Small intestine (tissue), 7 donors: ENCODE data around the gene BCOR. TPM values are rescaled to one million over a fixed set of nuclear protein-coding genes. Genes with fewer than 3 reads are reported as not detected.

ENCODE experiments used
- DNase-seq, 2 donors: peaks; one replicate each; pipeline versions ENCODE4 v3.0.0 to v3.0.0-alpha.2; 2013
- FAIRE-seq: peaks from 2 replicates; lab custom pipeline; 2012; peaks lifted over from hg19 to GRCh38; lab: Jason Lieb, UNC
- H3K27ac ChIP-seq, 3 donors: one replicate each; pipeline ENCODE4 v1.5.1; 2013; ENCODE audit warnings: low read length in 2 of 3, mild to moderate bottlenecking in 2 of 3, control low read depth in 1 of 3, inconsistent platforms in 1 of 3, low read depth in 1 of 3, moderate library complexity in 1 of 3
- H3K27me3 ChIP-seq, 3 donors: one replicate each; pipeline ENCODE4 v1.6.1; 2013; ENCODE audit warnings: low read length in 3 of 3, inconsistent platforms in 1 of 3; ENCODE audit not compliant: control insufficient read depth in 3 of 3, insufficient read depth in 3 of 3
- H3K36me3 ChIP-seq, 3 donors: one replicate each; pipeline ENCODE4 v1.6.1; 2013; ENCODE audit warnings: low read length in 3 of 3, inconsistent platforms in 1 of 3, low read depth in 1 of 3, mild to moderate bottlenecking in 1 of 3, moderate library complexity in 1 of 3; ENCODE audit not compliant: control insufficient read depth in 3 of 3, insufficient read depth in 2 of 3
- H3K4me1 ChIP-seq, 3 donors: one replicate each; pipeline ENCODE4 v1.6.1; 2013; ENCODE audit warnings: low read length in 2 of 3, inconsistent platforms in 1 of 3, low read depth in 1 of 3, mild to moderate bottlenecking in 1 of 3, moderate library complexity in 1 of 3; ENCODE audit not compliant: control insufficient read depth in 3 of 3, insufficient read depth in 2 of 3
- H3K4me3 ChIP-seq, 3 donors: one replicate each; pipeline ENCODE4 v1.5.1; 2013; ENCODE audit warnings: low read length in 3 of 3, control low read depth in 1 of 3, inconsistent platforms in 1 of 3, low read depth in 1 of 3, mild to moderate bottlenecking in 1 of 3, moderate library complexity in 1 of 3
- H3K9me3 ChIP-seq, 2 donors: one replicate each; pipeline ENCODE4 v1.6.1; 2013; ENCODE audit warnings: low read depth in 1 of 2, low read length in 1 of 2; ENCODE audit not compliant: control insufficient read depth in 2 of 2, insufficient read depth in 1 of 2
- WGBS, 3 donors: extraction: QIAGEN DNeasy Blood & Tissue Kit; methylation state at CpG; one replicate each; pipeline ENCODE4 v1.1.7; 2013; 5-methylcytosine and 5-hydroxymethylcytosine counted together
- polyA plus RNA-seq, 4 donors: library from polyadenylated mRNA; stranded (reverse) in 3 of 4; unstranded in 1 of 4; fragments of 200-250 nt in 3 of 4; fragments of 120-200 nt in 1 of 4; gene quantifications; one replicate each; pipeline versions ENCODE4 v1.2.1 to v1.2.3, GENCODE V29; 2013
- donor health status: healthy with polysubstance abuse.
- donor health status: control.
- donor health status: control.
- donor health status: Bipolar disorder and iron deficiency.
- donor health status: healthy.

The BCOR gene
- polyA plus RNA-seq, 4 donors: 5.1 to 38.1 (median 8.5) TPM

- Histone ChIP-seq H3K4me3 (no peak overlapping the region), H3K27me3 (no peaks in the 10 kb centered on the region), H3K27ac (no peak overlapping the region), H3K36me3 (peaks cover 0 to 2% (median 0%) of the 10 kb centered on the region in 3 donors), H3K4me1 (no peaks in the 10 kb centered on the region), H3K9me3 (no peaks in the 10 kb centered on the region)
- 88 to 95% (median 95%) methylated on average over 10 of the region's 10 CpGs for WGBS, 3 donors
- DNase-seq: no peak
- FAIRE-seq: no peak
Observed at GRCh38 chrX:40122487-40122886, 24.7 kb upstream of the BCOR start.

DNA sequence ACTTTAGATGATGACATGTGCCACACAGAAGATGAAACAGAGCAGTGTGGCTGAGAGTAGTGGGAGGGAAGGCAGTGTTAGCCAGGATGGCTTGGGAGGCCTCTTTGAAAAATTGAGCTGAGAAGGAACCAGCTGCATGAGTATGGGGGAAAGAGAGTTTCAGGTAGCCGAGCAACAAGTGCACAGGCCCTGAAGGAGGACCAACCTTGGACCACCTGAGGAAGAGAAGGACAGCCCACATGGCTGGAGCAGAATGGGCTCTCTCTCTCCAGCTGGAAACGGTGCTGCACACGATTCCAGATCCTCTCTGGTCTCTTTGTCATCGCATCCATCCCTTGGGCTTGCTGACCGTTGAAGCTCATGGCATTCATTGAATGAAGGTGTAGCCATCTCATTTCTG lies 23.9 kb upstream of the BCOR start:
- H3K4me3 ChIP-seq: no peak overlapping the region
- 79 to 93% (median 81%) methylated on average over 3 to 5 of the region's 5 CpGs for WGBS, 3 donors

GRCh38 chrX:40120838-40121580 lies 23.3 kb upstream of the BCOR start:
- H3K4me3 ChIP-seq: no peak overlapping the region
- peaks cover 0 to 2% (median 0%) of the 10 kb centered on the region in 3 donors for H3K36me3 ChIP-seq
- DNase-seq: no peak
- H3K9me3 ChIP-seq: no peaks in the 10 kb centered on the region
- WGBS, 3 donors: 58 to 77% (median 69%) methylated on average over 11 of the region's 11 CpGs
- FAIRE-seq: no peak
- H3K27me3 ChIP-seq: no peaks in the 10 kb centered on the region
- H3K27ac ChIP-seq: no peak overlapping the region
- H3K4me1 ChIP-seq: no peaks in the 10 kb centered on the region

More for the DNA sequence above, 23.9 kb upstream of the BCOR start:
- H3K9me3 ChIP-seq: no peaks in the 10 kb centered on the region
- DNase-seq: no peak
- no peaks in the 10 kb centered on the region for H3K27me3 ChIP-seq
- no peak overlapping the region for H3K27ac ChIP-seq
- no peaks in the 10 kb centered on the region for H3K4me1 ChIP-seq
- H3K36me3 ChIP-seq: peaks cover 0 to 2% (median 0%) of the 10 kb centered on the region in 3 donors
- FAIRE-seq: no peak

- no peak overlapping the region for H3K27ac ChIP-seq
- H3K9me3 ChIP-seq: no peaks in the 10 kb centered on the region
- WGBS, 3 donors: 68 to 76% (median 73%) methylated on average over 6 of the region's 6 CpGs
- H3K4me1 ChIP-seq: peaks cover 0 to 4% (median 0%) of the 10 kb centered on the region in 3 donors
- no peak overlapping the region for H3K4me3 ChIP-seq
- FAIRE-seq: no peak
- H3K36me3 ChIP-seq: peaks cover 0 to 2% (median 0%) of the 10 kb centered on the region in 3 donors
- no peak for DNase-seq
- no peaks in the 10 kb centered on the region for H3K27me3 ChIP-seq
Observed at GRCh38 chrX:40117715-40118285, 20.0 kb upstream of the BCOR start.

DNA sequence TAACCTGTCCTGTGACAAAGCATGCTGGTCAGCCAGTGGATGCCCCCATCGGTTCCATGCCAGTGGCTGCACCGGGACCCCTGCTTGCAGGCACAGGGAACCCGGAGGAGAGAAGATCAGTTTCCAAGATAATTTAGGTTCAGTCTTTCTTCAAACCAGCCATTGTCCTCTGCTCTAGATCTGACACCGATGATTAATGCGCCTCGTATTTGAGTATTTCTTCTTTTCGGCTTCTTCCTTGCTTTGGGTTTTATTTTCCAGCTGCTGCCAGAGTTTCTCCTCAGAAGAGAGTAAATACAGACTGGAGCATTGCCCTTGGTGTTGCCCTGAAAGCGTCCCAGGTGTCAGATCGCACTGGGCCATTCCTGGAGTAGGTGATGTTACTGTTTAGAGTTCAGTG lies 19.2 kb upstream of the BCOR start:
- no peaks in the 10 kb centered on the region for H3K9me3 ChIP-seq
- no peak overlapping the region for H3K4me3 ChIP-seq
- peaks cover 0 to 2% (median 0%) of the 10 kb centered on the region in 3 donors for H3K36me3 ChIP-seq
- peaks cover 0 to 6% (median 0%) of the 10 kb centered on the region in 3 donors for H3K4me1 ChIP-seq
- FAIRE-seq (no peak), DNase-seq (no peak)
- H3K27me3 ChIP-seq: no peaks in the 10 kb centered on the region
- no peak overlapping the region for H3K27ac ChIP-seq
- 90 to 95% (median 93%) methylated on average over 9 of the region's 9 CpGs for WGBS, 3 donors

DNA sequence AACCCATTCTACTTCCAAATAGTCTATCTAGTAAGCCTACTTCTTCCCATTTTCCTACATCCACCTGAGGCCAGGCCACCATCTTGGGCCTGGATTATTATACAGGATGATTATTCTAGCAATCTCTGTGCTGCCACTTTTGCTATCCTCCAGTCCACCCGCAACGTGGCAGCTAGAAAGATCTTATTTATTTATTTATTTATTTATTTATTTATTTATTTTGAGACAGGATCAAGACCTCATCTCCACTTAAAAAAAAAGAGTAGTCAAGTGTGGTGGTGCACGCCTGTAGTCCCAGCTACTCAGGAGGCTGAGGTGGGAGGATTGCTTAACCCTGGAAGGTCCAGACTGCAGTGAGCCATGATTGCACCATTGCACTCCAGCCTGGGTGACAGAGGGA lies 15.2 kb upstream of the BCOR start:
- H3K36me3 ChIP-seq: peaks cover 0 to 2% (median 0%) of the 10 kb centered on the region in 3 donors
- H3K4me3 ChIP-seq: no peak overlapping the region
- no peak for FAIRE-seq
- H3K27me3 ChIP-seq: no peaks in the 10 kb centered on the region
- peaks cover 0 to 18% (median 0%) of the 10 kb centered on the region in 3 donors for H3K4me1 ChIP-seq
- WGBS, 3 donors: 89 to 92% (median 91%) methylated on average over 3 of the region's 3 CpGs
- no peaks in the 10 kb centered on the region for H3K9me3 ChIP-seq
- H3K27ac ChIP-seq: no peak overlapping the region
- DNase-seq: no peak

GRCh38 chrX:40111868-40112267 lies 14.1 kb upstream of the BCOR start:
- DNase-seq: no peak

GRCh38 chrX:40109288-40110008 lies 11.7 kb upstream of the BCOR start:
- Histone ChIP-seq H3K27ac (peak overlapping the region; percentile 90 to 95 (median 93)), H3K4me1 (peaks cover 0 to 21% (median 0%) of the 10 kb centered on the region in 3 donors), H3K4me3 (peak overlapping the region; percentile 37 to 68 (median 41)), H3K36me3 (peaks cover 0 to 2% (median 0%) of the 10 kb centered on the region in 3 donors), H3K27me3 (peaks cover 0 to 3% (median 0%) of the 10 kb centered on the region in 3 donors), H3K9me3 (no peaks in the 10 kb centered on the region)
- peak in 1 of 2 donors; percentile 82 for DNase-seq
- no peak for FAIRE-seq
- WGBS, 3 donors: 1 to 8% (median 5%) methylated on average over 33 to 83 of the region's 84 CpGs

More at GRCh38 chrX:40111868-40112267, 14.1 kb upstream of the BCOR start:
- no peaks in the 10 kb centered on the region for H3K9me3 ChIP-seq
- H3K27me3 ChIP-seq: no peaks in the 10 kb centered on the region
- WGBS, 3 donors: 25 to 69% (median 51%) methylated on average over 4 of the region's 4 CpGs
- no peak for FAIRE-seq
- no peak overlapping the region for H3K27ac ChIP-seq
- no peak overlapping the region for H3K4me3 ChIP-seq
- H3K4me1 ChIP-seq: peaks cover 0 to 22% (median 0%) of the 10 kb centered on the region in 3 donors
- H3K36me3 ChIP-seq: peaks cover 0 to 2% (median 0%) of the 10 kb centered on the region in 3 donors
